ENCODE data around the gene UBXN10.

The UBXN10 gene

GRCh38 chr1:20198296-20198695, 12.4 kb downstream of the UBXN10 start:
- Histone ChIP-seq H3K79me2 (no peaks in the 10 kb centered on the region), H3K9ac (no peak overlapping the region), H3K27me3 (ENCODE audit: control insufficient read depth, insufficient read depth, low read length) (no peaks in the 10 kb centered on the region), H3K4me1 (no peaks in the 10 kb centered on the region), H3K4me2 (ENCODE audit: low read length) (no peak overlapping the region), H3K27ac (no peak overlapping the region), H3K9me3 (ENCODE audit: control insufficient read depth, low read length) (no peaks in the 10 kb centered on the region), H3K36me3 (ENCODE audit: control insufficient read depth, insufficient read depth, low read length) (no peaks in the 10 kb centered on the region), H3K4me3 (ENCODE audit: low read depth, low read length) (no peak overlapping the region), H2AFZ (no peak overlapping the region)
- TF ChIP-seq, protein P1, sequence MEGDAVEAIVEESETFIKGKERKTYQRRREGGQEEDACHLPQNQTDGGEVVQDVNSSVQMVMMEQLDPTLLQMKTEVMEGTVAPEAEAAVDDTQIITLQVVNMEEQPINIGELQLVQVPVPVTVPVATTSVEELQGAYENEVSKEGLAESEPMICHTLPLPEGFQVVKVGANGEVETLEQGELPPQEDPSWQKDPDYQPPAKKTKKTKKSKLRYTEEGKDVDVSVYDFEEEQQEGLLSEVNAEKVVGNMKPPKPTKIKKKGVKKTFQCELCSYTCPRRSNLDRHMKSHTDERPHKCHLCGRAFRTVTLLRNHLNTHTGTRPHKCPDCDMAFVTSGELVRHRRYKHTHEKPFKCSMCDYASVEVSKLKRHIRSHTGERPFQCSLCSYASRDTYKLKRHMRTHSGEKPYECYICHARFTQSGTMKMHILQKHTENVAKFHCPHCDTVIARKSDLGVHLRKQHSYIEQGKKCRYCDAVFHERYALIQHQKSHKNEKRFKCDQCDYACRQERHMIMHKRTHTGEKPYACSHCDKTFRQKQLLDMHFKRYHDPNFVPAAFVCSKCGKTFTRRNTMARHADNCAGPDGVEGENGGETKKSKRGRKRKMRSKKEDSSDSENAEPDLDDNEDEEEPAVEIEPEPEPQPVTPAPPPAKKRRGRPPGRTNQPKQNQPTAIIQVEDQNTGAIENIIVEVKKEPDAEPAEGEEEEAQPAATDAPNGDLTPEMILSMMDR (IDR thresholded peaks at IDR 0.05) = no peak

DNA sequence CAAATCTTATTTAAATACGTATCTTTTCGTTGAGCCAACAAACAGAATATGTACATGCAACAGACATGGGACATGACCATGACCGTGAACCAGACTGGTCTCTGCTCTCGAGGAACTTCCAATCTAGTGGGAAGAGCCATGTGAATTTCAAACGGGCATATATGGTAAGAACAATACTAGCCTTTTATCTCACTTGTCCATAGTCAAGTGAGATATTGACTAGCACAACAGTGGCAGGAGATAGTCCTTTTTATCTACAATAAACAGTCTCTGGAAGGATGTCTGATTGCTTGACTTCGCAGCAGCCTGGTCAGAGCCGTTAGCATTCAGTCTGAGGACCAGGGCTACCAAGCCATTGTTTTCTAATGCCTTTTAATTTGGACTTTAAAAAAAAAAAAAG, 13.0 kb downstream of the UBXN10 start:
- H3K27me3 ChIP-seq (ENCODE audit: control insufficient read depth, insufficient read depth, low read length) = no peaks in the 10 kb centered on the region
- H3K9me3 ChIP-seq (ENCODE audit: control insufficient read depth, low read length) = no peaks in the 10 kb centered on the region
- H3K9ac ChIP-seq = no peak overlapping the region
- H3K36me3 ChIP-seq (ENCODE audit: control insufficient read depth, insufficient read depth, low read length) = no peaks in the 10 kb centered on the region
- H3K79me2 ChIP-seq = no peaks in the 10 kb centered on the region
- H3K27ac ChIP-seq = no peak overlapping the region
- H3K4me1 ChIP-seq = no peaks in the 10 kb centered on the region
- H3K4me3 ChIP-seq (ENCODE audit: low read depth, low read length) = no peak overlapping the region
- TF ChIP-seq, protein P1 (IDR thresholded peaks at IDR 0.05) = no peak
- H3K4me2 ChIP-seq (ENCODE audit: low read length) = no peak overlapping the region
- H2AFZ ChIP-seq = no peak overlapping the region

DNA sequence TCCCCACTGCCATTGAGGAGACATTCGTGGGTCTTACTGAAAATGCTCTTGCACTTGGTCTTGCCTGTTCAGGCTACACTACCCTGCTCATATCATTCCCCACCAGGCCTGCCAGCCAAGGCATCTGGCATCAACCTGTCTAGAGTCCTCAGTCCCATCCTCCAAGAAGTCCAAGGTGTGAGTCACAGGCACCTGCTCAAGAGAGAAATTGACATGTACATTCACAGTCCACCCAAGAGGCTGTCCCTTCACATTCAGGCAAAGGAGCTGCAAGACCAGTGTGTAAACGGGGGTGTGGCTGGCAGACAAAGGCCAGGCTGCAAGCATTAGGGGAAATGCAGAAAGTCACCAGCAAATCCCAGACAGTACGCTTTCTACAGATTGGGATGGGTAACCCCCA, 13.5 kb downstream of the UBXN10 start:
- H3K36me3 ChIP-seq (ENCODE audit: control insufficient read depth, insufficient read depth, low read length) = no peaks in the 10 kb centered on the region
- TF ChIP-seq, protein P1 (IDR thresholded peaks at IDR 0.05) = no peak
- no peak overlapping the region for H3K27ac ChIP-seq
- no peak overlapping the region for H2AFZ ChIP-seq
- H3K9ac ChIP-seq = no peak overlapping the region
- no peaks in the 10 kb centered on the region for H3K79me2 ChIP-seq
- no peaks in the 10 kb centered on the region for H3K9me3 ChIP-seq (ENCODE audit: control insufficient read depth, low read length)
- no peaks in the 10 kb centered on the region for H3K4me1 ChIP-seq
- H3K4me2 ChIP-seq (ENCODE audit: low read length) = no peak overlapping the region
- H3K4me3 ChIP-seq (ENCODE audit: low read depth, low read length) = no peak overlapping the region
- H3K27me3 ChIP-seq (ENCODE audit: control insufficient read depth, insufficient read depth, low read length) = no peaks in the 10 kb centered on the region

DNA sequence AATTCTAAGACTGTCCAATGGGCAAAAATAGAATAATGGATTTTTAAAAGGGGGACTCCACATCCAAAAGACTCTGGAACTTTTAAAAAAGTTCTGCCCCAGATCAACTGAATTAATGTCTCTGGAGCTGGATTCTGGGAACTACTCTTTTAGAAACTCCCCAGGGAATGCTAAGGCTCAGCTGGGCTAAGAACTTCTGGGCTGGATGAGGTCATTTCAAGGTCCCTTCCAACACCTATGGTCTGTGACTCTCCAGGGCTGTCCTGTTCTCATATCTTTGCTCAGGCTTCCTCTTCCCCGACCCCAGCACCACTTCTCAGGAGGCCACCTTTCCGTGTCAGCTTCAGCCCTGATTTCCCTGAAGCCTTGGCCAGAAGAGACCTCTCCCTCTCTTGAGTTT, 13.9 kb downstream of the UBXN10 start:
- Histone ChIP-seq H3K79me2 (no peaks in the 10 kb centered on the region), H3K27me3 (ENCODE audit: control insufficient read depth, insufficient read depth, low read length) (no peaks in the 10 kb centered on the region), H3K4me1 (no peaks in the 10 kb centered on the region), H3K4me3 (ENCODE audit: low read depth, low read length) (no peak overlapping the region), H3K36me3 (ENCODE audit: control insufficient read depth, insufficient read depth, low read length) (no peaks in the 10 kb centered on the region), H3K9ac (no peak overlapping the region), H3K4me2 (ENCODE audit: low read length) (no peak overlapping the region), H2AFZ (no peak overlapping the region), H3K9me3 (ENCODE audit: control insufficient read depth, low read length) (no peaks in the 10 kb centered on the region), H3K27ac (no peak overlapping the region)
- TF ChIP-seq, protein P1 (IDR thresholded peaks at IDR 0.05) = no peak

DNA sequence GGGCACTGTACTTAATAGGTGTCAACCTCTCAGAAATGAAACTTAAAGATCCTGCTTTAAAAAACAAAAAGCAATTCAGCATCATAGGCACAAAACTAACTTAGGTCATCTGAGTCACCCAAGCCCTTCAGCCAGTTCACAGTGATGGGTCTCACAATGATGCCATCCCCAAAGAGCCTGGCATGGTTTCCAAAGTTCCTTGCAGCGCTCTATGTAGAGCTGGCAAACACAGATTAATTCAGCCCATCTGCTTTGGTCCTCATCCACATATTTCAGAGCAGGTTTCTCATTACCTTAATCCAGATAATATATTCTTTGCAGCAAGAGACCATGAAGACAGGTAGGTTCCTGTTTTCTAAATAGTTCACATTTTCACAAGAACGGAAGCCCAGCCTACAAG, 15.1 kb downstream of the UBXN10 start:
- TF ChIP-seq, protein P1 (IDR thresholded peaks at IDR 0.05) = no peak

More for the DNA sequence above, 15.1 kb downstream of the UBXN10 start:
- Histone ChIP-seq H3K9ac (no peak overlapping the region), H3K36me3 (ENCODE audit: control insufficient read depth, insufficient read depth, low read length) (no peaks in the 10 kb centered on the region), H3K4me2 (ENCODE audit: low read length) (no peak overlapping the region), H3K4me3 (ENCODE audit: low read depth, low read length) (no peak overlapping the region), H3K27me3 (ENCODE audit: control insufficient read depth, insufficient read depth, low read length) (no peaks in the 10 kb centered on the region), H3K4me1 (no peaks in the 10 kb centered on the region), H3K9me3 (ENCODE audit: control insufficient read depth, low read length) (no peaks in the 10 kb centered on the region), H3K79me2 (no peaks in the 10 kb centered on the region), H3K27ac (no peak overlapping the region), H2AFZ (no peak overlapping the region)
